ENCODE measurements around the gene MGAT5B.

MGAT5B gene

GRCh38 chr17:76961869-76962268 lies 93.7 kb downstream of the MGAT5B start:
- no peak overlapping the region for H3K14ac ChIP-seq (ENCODE audit: low read length)
- no peak overlapping the region for H4K8ac ChIP-seq (ENCODE audit: low read depth, low read length)

GRCh38 chr17:76962858-76963257 lies 94.7 kb downstream of the MGAT5B start:
- Histone ChIP-seq H2AK5ac (ENCODE audit: low read length) (no peak overlapping the region), H3K27ac (ENCODE audit: low read depth, low read length) (no peak overlapping the region), H2BK5ac (ENCODE audit: low read depth, low read length, poor library complexity) (no peak overlapping the region), H3K18ac (ENCODE audit: low read length) (no peak overlapping the region), H3K23ac (ENCODE audit: low read length) (peak overlapping the region; percentile 68), H3K9me3 (ENCODE audit: insufficient read depth, low read depth, low read length) (peaks cover 5% of the 10 kb centered on the region), H2AFZ (ENCODE audit: insufficient read depth, low read length, poor library complexity) (no peak overlapping the region), H4K12ac (ENCODE audit: low read depth, low read length) (no peak overlapping the region), H3K4me3 (ENCODE audit: low read depth, low read length) (no peak overlapping the region), H4K91ac (ENCODE audit: low read depth, low read length) (no peak overlapping the region), H3K4ac (ENCODE audit: low read depth, low read length) (no peak overlapping the region), H3K79me2 (ENCODE audit: control insufficient read depth, insufficient read depth, low read length, poor library complexity) (no peaks in the 10 kb centered on the region), H3K36me3 (ENCODE audit: control insufficient read depth in 1 of 2, insufficient read depth in 2 of 2, low read length in 2 of 2) (no peaks in the 10 kb centered on the region), H3K14ac (ENCODE audit: low read length) (no peak overlapping the region), H3K79me1 (ENCODE audit: low read length) (no peaks in the 10 kb centered on the region), H3K27me3 (ENCODE audit: insufficient read depth, low read length) (peaks cover under 1% of the 10 kb centered on the region), H2BK12ac (ENCODE audit: low read length) (no peak overlapping the region), H4K8ac (ENCODE audit: low read depth, low read length) (no peak overlapping the region), H3K4me2 (ENCODE audit: low read length) (no peak overlapping the region), H2BK120ac (ENCODE audit: insufficient read depth, low read length, poor library complexity) (no peak overlapping the region), H3K4me1 (ENCODE audit: control insufficient read depth in 1 of 2, insufficient read depth in 2 of 2, low read length in 2 of 2) (no peaks in the 10 kb centered on the region), H3K9ac (ENCODE audit: low read length) (no peak overlapping the region)
- no CpG with 5 or more reads among the region's 1 CpG for WGBS (ENCODE audit: extremely low coverage, insufficient coverage, insufficient read length)
- no peak for DNase-seq

More at GRCh38 chr17:76961869-76962268, 93.7 kb downstream of the MGAT5B start:
- Histone ChIP-seq H4K12ac (ENCODE audit: low read depth, low read length) (no peak overlapping the region), H3K23ac (ENCODE audit: low read length) (no peak overlapping the region), H4K91ac (ENCODE audit: low read depth, low read length) (no peak overlapping the region), H3K18ac (ENCODE audit: low read length) (no peak overlapping the region), H3K27ac (ENCODE audit: low read depth, low read length) (no peak overlapping the region), H3K4me1 (ENCODE audit: control insufficient read depth in 1 of 2, insufficient read depth in 2 of 2, low read length in 2 of 2) (no peaks in the 10 kb centered on the region), H3K9me3 (ENCODE audit: insufficient read depth, low read depth, low read length) (peaks cover 5% of the 10 kb centered on the region), H2BK5ac (ENCODE audit: low read depth, low read length, poor library complexity) (no peak overlapping the region), H2BK12ac (ENCODE audit: low read length) (no peak overlapping the region), H2AK5ac (ENCODE audit: low read length) (no peak overlapping the region), H3K4me2 (ENCODE audit: low read length) (no peak overlapping the region), H2AFZ (ENCODE audit: insufficient read depth, low read length, poor library complexity) (no peak overlapping the region), H3K79me1 (ENCODE audit: low read length) (no peaks in the 10 kb centered on the region), H3K9ac (ENCODE audit: low read length) (no peak overlapping the region), H3K79me2 (ENCODE audit: control insufficient read depth, insufficient read depth, low read length, poor library complexity) (no peaks in the 10 kb centered on the region), H3K4ac (ENCODE audit: low read depth, low read length) (no peak overlapping the region), H3K27me3 (ENCODE audit: insufficient read depth, low read length) (no peaks in the 10 kb centered on the region), H3K4me3 (ENCODE audit: low read depth, low read length) (no peak overlapping the region), H2BK120ac (ENCODE audit: insufficient read depth, low read length, poor library complexity) (no peak overlapping the region), H3K36me3 (ENCODE audit: control insufficient read depth in 1 of 2, insufficient read depth in 2 of 2, low read length in 2 of 2) (no peaks in the 10 kb centered on the region)
- no CpG with 5 or more reads among the region's 13 CpGs for WGBS (ENCODE audit: extremely low coverage, insufficient coverage, insufficient read length)
- DNase-seq = no peak

- Histone ChIP-seq H4K91ac (ENCODE audit: low read depth, low read length) (no peak overlapping the region), H3K27me3 (ENCODE audit: insufficient read depth, low read length) (peaks cover 17% of the 10 kb centered on the region), H2BK5ac (ENCODE audit: low read depth, low read length, poor library complexity) (no peak overlapping the region), H3K9me3 (ENCODE audit: insufficient read depth, low read depth, low read length) (peaks cover 5% of the 10 kb centered on the region), H3K79me2 (ENCODE audit: control insufficient read depth, insufficient read depth, low read length, poor library complexity) (no peaks in the 10 kb centered on the region), H2BK120ac (ENCODE audit: insufficient read depth, low read length, poor library complexity) (no peak overlapping the region), H3K4me2 (ENCODE audit: low read length) (no peak overlapping the region), H2BK12ac (ENCODE audit: low read length) (no peak overlapping the region), H3K23ac (ENCODE audit: low read length) (no peak overlapping the region), H3K4me1 (ENCODE audit: control insufficient read depth in 1 of 2, insufficient read depth in 2 of 2, low read length in 2 of 2) (peaks cover 3 to 9% of the 10 kb centered on the region in 2 experiments), H3K27ac (ENCODE audit: low read depth, low read length) (no peak overlapping the region), H2AK5ac (ENCODE audit: low read length) (no peak overlapping the region), H3K4ac (ENCODE audit: low read depth, low read length) (no peak overlapping the region), H3K79me1 (ENCODE audit: low read length) (no peaks in the 10 kb centered on the region), H4K8ac (ENCODE audit: low read depth, low read length) (no peak overlapping the region), H3K9ac (ENCODE audit: low read length) (no peak overlapping the region), H3K14ac (ENCODE audit: low read length) (no peak overlapping the region), H2AFZ (ENCODE audit: insufficient read depth, low read length, poor library complexity) (no peak overlapping the region), H3K18ac (ENCODE audit: low read length) (no peak overlapping the region), H4K12ac (ENCODE audit: low read depth, low read length) (no peak overlapping the region), H3K4me3 (ENCODE audit: low read depth, low read length) (no peak overlapping the region), H3K36me3 (ENCODE audit: control insufficient read depth in 1 of 2, insufficient read depth in 2 of 2, low read length in 2 of 2) (no peaks in the 10 kb centered on the region)
- no peak for DNase-seq
- no CpG with 5 or more reads among the region's 4 CpGs for WGBS (ENCODE audit: extremely low coverage, insufficient coverage, insufficient read length)
Observed at GRCh38 chr17:76966016-76966415, 97.8 kb downstream of the MGAT5B start.

GRCh38 chr17:76966486-76967181 lies 98.4 kb downstream of the MGAT5B start:
- Histone ChIP-seq H3K27ac (ENCODE audit: low read depth, low read length) (no peak overlapping the region), H2AK5ac (ENCODE audit: low read length) (no peak overlapping the region), H3K4me2 (ENCODE audit: low read length) (no peak overlapping the region), H2BK12ac (ENCODE audit: low read length) (no peak overlapping the region), H3K23ac (ENCODE audit: low read length) (no peak overlapping the region), H3K4me1 (ENCODE audit: control insufficient read depth in 1 of 2, insufficient read depth in 2 of 2, low read length in 2 of 2) (peaks cover 3 to 9% of the 10 kb centered on the region in 2 experiments), H2BK5ac (ENCODE audit: low read depth, low read length, poor library complexity) (no peak overlapping the region), H4K91ac (ENCODE audit: low read depth, low read length) (no peak overlapping the region), H3K4me3 (ENCODE audit: low read depth, low read length) (no peak overlapping the region), H3K4ac (ENCODE audit: low read depth, low read length) (no peak overlapping the region), H3K18ac (ENCODE audit: low read length) (no peak overlapping the region), H2BK120ac (ENCODE audit: insufficient read depth, low read length, poor library complexity) (no peak overlapping the region), H2AFZ (ENCODE audit: insufficient read depth, low read length, poor library complexity) (no peak overlapping the region), H3K36me3 (ENCODE audit: control insufficient read depth in 1 of 2, insufficient read depth in 2 of 2, low read length in 2 of 2) (no peaks in the 10 kb centered on the region), H4K8ac (ENCODE audit: low read depth, low read length) (no peak overlapping the region), H3K9ac (ENCODE audit: low read length) (no peak overlapping the region), H3K9me3 (ENCODE audit: insufficient read depth, low read depth, low read length) (peaks cover 5% of the 10 kb centered on the region), H3K79me2 (ENCODE audit: control insufficient read depth, insufficient read depth, low read length, poor library complexity) (no peaks in the 10 kb centered on the region), H4K12ac (ENCODE audit: low read depth, low read length) (no peak overlapping the region), H3K79me1 (ENCODE audit: low read length) (no peaks in the 10 kb centered on the region), H3K14ac (ENCODE audit: low read length) (no peak overlapping the region), H3K27me3 (ENCODE audit: insufficient read depth, low read length) (peaks cover 17% of the 10 kb centered on the region)
- no peak for DNase-seq
- no CpG with 5 or more reads among the region's 9 CpGs for WGBS (ENCODE audit: extremely low coverage, insufficient coverage, insufficient read length)
